Neural progenitor cell (in vitro differentiated cells): ENCODE results near the gene NSMF. TPM values are rescaled to one million over a fixed set of nuclear protein-coding genes. Genes with fewer than 3 reads are reported as not detected.

Experiments used
- DNase-seq: peaks from one replicate; pipeline ENCODE4 v3.0.0-alpha.2; 2016; ENCODE audit warnings: low spot score
- H2AFZ ChIP-seq: fragments of 200-600 bp; sonication (generic); replicated peaks from 2 replicates; pipeline ENCODE4 v1.6.1; 2016; ENCODE audit warnings: antibody characterized with exemption
- H3F3A ChIP-seq: fragments of 200-600 bp; sonication (generic); 2 replicates; pipeline ENCODE4 v1.6.1; 2016; ENCODE audit warnings: antibody characterized with exemption, low read depth
- H3K27ac ChIP-seq: fragments of 200-600 bp; sonication (generic); 2 replicates; pipeline ENCODE4 v1.5.1; 2016; ENCODE audit warnings: mild to moderate bottlenecking
- H3K27me3 ChIP-seq: fragments of 200-600 bp; sonication (generic); 2 replicates; pipeline ENCODE4 v1.6.1; 2016; ENCODE audit warnings: mild to moderate bottlenecking, moderate library complexity
- H3K36me3 ChIP-seq: fragments of 200-600 bp; sonication (generic); 2 replicates; pipeline ENCODE4 v1.5.1; 2016
- H3K4me1 ChIP-seq: fragments of 200-600 bp; sonication (generic); 2 replicates; pipeline ENCODE4 v1.6.1; 2016; ENCODE audit warnings: mixed run types
- H3K4me2 ChIP-seq: fragments of 200-600 bp; sonication (generic); 2 replicates; pipeline ENCODE4 v1.6.1; 2016
- H3K4me3 ChIP-seq: fragments of 200-600 bp; sonication (generic); 2 replicates; pipeline ENCODE4 v1.5.1; 2016
- H3K79me2 ChIP-seq: fragments of 200-600 bp; sonication (generic); 2 replicates; pipeline ENCODE4 v1.6.1; 2016; ENCODE audit warnings: low read depth
- H3K9ac ChIP-seq: fragments of 200-600 bp; sonication (generic); 2 replicates; pipeline ENCODE4 v1.6.1; 2016
- H3K9me3 ChIP-seq: fragments of 200-600 bp; sonication (generic); 2 replicates; pipeline ENCODE4 v1.5.1; 2016; ENCODE audit warnings: low read depth
- H4K20me1 ChIP-seq: fragments of 200-600 bp; sonication (generic); 2 replicates; pipeline ENCODE4 v1.6.1; 2016; ENCODE audit warnings: low read depth
- H3K27ac Mint-ChIP-seq: 3 replicates; pipeline ENCODE4 v1.8.0; 2021; ENCODE audit warnings: mixed read lengths
- H3K27me3 Mint-ChIP-seq: 2 replicates; pipeline ENCODE4 v1.8.0; 2022; ENCODE audit warnings: low read depth, mild to moderate bottlenecking, inconsistent platforms, moderate library complexity, mixed read lengths; ENCODE audit not compliant: insufficient read depth
- H3K36me3 Mint-ChIP-seq: 3 replicates; pipeline ENCODE4 v1.8.0; 2021; ENCODE audit warnings: mixed read lengths
- H3K4me1 Mint-ChIP-seq: 3 replicates; pipeline ENCODE4 v1.8.0; 2021; ENCODE audit warnings: mixed read lengths
- H3K4me3 Mint-ChIP-seq: 3 replicates; pipeline ENCODE4 v1.8.0; 2021; ENCODE audit warnings: mild to moderate bottlenecking, moderate library complexity, mixed read lengths
- H3K9me3 Mint-ChIP-seq: 3 replicates; pipeline ENCODE4 v1.8.0; 2020; ENCODE audit warnings: mixed read lengths
- CTCF ChIP-seq: fragments of 200-600 bp; sonication (generic); IDR thresholded peaks from 2 replicates; pipeline ENCODE4 v1.5.1; 2017; ENCODE audit warnings: antibody characterized with exemption, mild to moderate bottlenecking
- EZH2 ChIP-seq: fragments of 200-600 bp; sonication (generic); IDR thresholded peaks from 2 replicates; pipeline ENCODE4 v1.6.1; 2017; ENCODE audit warnings: antibody characterized with exemption, mild to moderate bottlenecking, moderate library complexity
- EZH2phosphoT487 ChIP-seq: fragments of 200-600 bp; sonication (generic); IDR thresholded peaks from 2 replicates; pipeline ENCODE4 v1.6.1; 2017; ENCODE audit warnings: antibody characterized with exemption
- total RNA-seq: library from RNA; depleted of rRNA; stranded (reverse); fragments of >200 nt; gene quantifications from 2 replicates; pipeline ENCODE4 v1.2.3, GENCODE V29; 2015; ENCODE audit warnings: low replicate concordance

Gene NSMF
- total RNA-seq, 1 donor from 2014 or later = 17.1 TPM

- Histone ChIP-seq H3K4me3 (no peak overlapping the region), H3F3A (no peaks in the 10 kb centered on the region), H3K9me3 (no peaks in the 10 kb centered on the region), H3K9ac (no peak overlapping the region), H3K27me3 (no peaks in the 10 kb centered on the region), H2AFZ (no peak overlapping the region), H3K27ac (no peak overlapping the region), H3K79me2 (no peaks in the 10 kb centered on the region), H3K4me1 (no peaks in the 10 kb centered on the region), H3K36me3 (no peaks in the 10 kb centered on the region), H4K20me1 (no peaks in the 10 kb centered on the region), H3K4me2 (no peak overlapping the region)
- Mint-ChIP-seq H3K27ac (no peak overlapping the region), H3K27me3 (no peaks in the 10 kb centered on the region), H3K36me3 (no peaks in the 10 kb centered on the region), H3K4me3 (no peak overlapping the region), H3K4me1 (peaks cover 14% of the 10 kb centered on the region), H3K9me3 (peaks cover 6% of the 10 kb centered on the region)
- DNase-seq = no peak
- TF ChIP-seq CTCF = no peak
- no peak for TF ChIP-seq EZH2phosphoT487
- no peak for TF ChIP-seq EZH2
These were observed 21.9 kb upstream of the NSMF start for GRCh38 chr9:137480686-137481683.

GRCh38 chr9:137479892-137480685 is 21.0 kb upstream of the NSMF start:
- Histone ChIP-seq H3K9ac (no peak overlapping the region), H3K27ac (no peak overlapping the region), H3K79me2 (no peaks in the 10 kb centered on the region), H3F3A (no peaks in the 10 kb centered on the region), H4K20me1 (no peaks in the 10 kb centered on the region), H3K36me3 (no peaks in the 10 kb centered on the region), H2AFZ (no peak overlapping the region), H3K4me1 (no peaks in the 10 kb centered on the region), H3K27me3 (no peaks in the 10 kb centered on the region), H3K4me2 (no peak overlapping the region), H3K9me3 (no peaks in the 10 kb centered on the region), H3K4me3 (no peak overlapping the region)
- Mint-ChIP-seq H3K27ac (peak overlapping the region; percentile 84), H3K27me3 (no peaks in the 10 kb centered on the region), H3K9me3 (peaks cover 10% of the 10 kb centered on the region), H3K4me3 (no peak overlapping the region), H3K36me3 (no peaks in the 10 kb centered on the region), H3K4me1 (peaks cover 14% of the 10 kb centered on the region)
- TF ChIP-seq CTCF (no peak), EZH2phosphoT487 (no peak), EZH2 (no peak)
- no peak for DNase-seq

GRCh38 chr9:137478962-137479861 is 20.1 kb upstream of the NSMF start:
- no peak for DNase-seq
- no peaks in the 10 kb centered on the region for H3K27me3 Mint-ChIP-seq
- Histone ChIP-seq H3K27me3 (no peaks in the 10 kb centered on the region), H3K9ac (no peak overlapping the region), H3K4me1 (no peaks in the 10 kb centered on the region), H3K79me2 (no peaks in the 10 kb centered on the region), H3K36me3 (no peaks in the 10 kb centered on the region), H3K27ac (no peak overlapping the region), H2AFZ (no peak overlapping the region), H3K4me2 (no peak overlapping the region), H3K4me3 (no peak overlapping the region), H4K20me1 (no peaks in the 10 kb centered on the region), H3K9me3 (no peaks in the 10 kb centered on the region), H3F3A (no peaks in the 10 kb centered on the region)
- H3K36me3 Mint-ChIP-seq = no peaks in the 10 kb centered on the region
- peaks cover 13% of the 10 kb centered on the region for H3K4me1 Mint-ChIP-seq
- peaks cover 14% of the 10 kb centered on the region for H3K9me3 Mint-ChIP-seq
- TF ChIP-seq EZH2phosphoT487 (no peak), CTCF (no peak), EZH2 (no peak)
- H3K4me3 Mint-ChIP-seq = no peak overlapping the region
- peak overlapping the region; percentile 84 for H3K27ac Mint-ChIP-seq
